Mesenteric fat pad (tissue), 1 donor: Measurements from ENCODE around the gene ENTPD2. TPM values are rescaled to one million over a fixed set of nuclear protein-coding genes. Genes with fewer than 3 reads are reported as not detected.

Experiments
- DNase-seq: peaks from one replicate; pipeline ENCODE4 v3.0.0-alpha.2; 2020; ENCODE audit warnings: low spot score
- long read RNA-seq: library from polyadenylated mRNA; unstranded; transcript quantifications from one replicate; pipeline ENCODE4 v2.0.0, GENCODE V29; 2020
- total RNA-seq: library from RNA; stranded (reverse); fragmentation: NEBNext Ultra II Directional; extraction: Animal tissue kit (Norgen Biotek cat#: 25700); gene quantifications from one replicate; pipeline ENCODE4 v1.2.1, GENCODE V29; 2021
- donor health status: DM: yes; HTN: yes; CAD: no.

ENTPD2 gene
- not detected for total RNA-seq
- long read RNA-seq: 0 reads

GRCh38 chr9:137053944-137054931 is at the start of gene ENTPD2:
TSS of gene ENTPD2 (minus strand) at chr9:137054061. CDS start at chr9:137053997, 64 bp downstream.
- DNase-seq: no peak

DNA sequence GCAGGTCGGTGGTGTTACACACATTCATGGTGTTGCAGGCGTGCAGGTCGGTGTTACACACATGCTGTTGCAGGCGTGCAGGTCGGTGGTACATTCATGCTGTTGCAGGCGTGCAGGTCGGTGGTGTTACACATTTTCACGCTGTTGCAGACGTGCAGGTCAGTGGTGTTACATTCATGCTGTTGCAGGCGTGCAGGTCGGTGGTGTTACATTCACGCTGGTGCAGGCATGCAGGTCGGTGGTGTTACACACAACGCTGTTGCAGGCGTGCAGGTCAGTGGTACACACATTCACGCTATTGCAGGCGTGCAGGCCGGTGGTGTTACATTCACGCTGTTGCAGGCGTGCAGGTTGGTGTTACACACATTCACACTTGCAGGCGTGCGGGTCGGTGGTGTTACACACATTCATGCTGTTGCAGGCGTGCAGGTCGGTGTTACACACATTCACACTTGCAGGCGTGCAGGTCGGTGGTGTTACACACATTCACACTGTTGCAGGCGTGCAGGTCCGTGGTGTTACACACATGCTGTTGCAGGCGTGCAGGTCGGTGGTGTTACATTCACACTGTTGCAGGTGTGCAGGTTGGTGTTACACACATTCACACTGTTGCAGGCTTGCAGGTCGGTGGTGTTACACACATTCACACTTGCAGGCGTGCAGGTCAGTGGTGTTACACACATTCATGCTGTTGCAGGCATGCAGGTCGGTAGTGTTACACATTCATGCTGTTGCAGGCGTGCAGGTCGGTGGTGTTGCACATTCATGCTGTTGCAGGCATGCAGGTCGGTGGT is 49.5 kb upstream of the ENTPD2 start:
- DNase-seq: no peak

- DNase-seq: no peak
Measured at GRCh38 chr9:137099231-137099630, 45.4 kb upstream of the ENTPD2 start.

GRCh38 chr9:137097761-137098462 is 44.1 kb upstream of the ENTPD2 start:
- no peak for DNase-seq

GRCh38 chr9:137096785-137097546 is 43.1 kb upstream of the ENTPD2 start:
- DNase-seq: no peak

DNA sequence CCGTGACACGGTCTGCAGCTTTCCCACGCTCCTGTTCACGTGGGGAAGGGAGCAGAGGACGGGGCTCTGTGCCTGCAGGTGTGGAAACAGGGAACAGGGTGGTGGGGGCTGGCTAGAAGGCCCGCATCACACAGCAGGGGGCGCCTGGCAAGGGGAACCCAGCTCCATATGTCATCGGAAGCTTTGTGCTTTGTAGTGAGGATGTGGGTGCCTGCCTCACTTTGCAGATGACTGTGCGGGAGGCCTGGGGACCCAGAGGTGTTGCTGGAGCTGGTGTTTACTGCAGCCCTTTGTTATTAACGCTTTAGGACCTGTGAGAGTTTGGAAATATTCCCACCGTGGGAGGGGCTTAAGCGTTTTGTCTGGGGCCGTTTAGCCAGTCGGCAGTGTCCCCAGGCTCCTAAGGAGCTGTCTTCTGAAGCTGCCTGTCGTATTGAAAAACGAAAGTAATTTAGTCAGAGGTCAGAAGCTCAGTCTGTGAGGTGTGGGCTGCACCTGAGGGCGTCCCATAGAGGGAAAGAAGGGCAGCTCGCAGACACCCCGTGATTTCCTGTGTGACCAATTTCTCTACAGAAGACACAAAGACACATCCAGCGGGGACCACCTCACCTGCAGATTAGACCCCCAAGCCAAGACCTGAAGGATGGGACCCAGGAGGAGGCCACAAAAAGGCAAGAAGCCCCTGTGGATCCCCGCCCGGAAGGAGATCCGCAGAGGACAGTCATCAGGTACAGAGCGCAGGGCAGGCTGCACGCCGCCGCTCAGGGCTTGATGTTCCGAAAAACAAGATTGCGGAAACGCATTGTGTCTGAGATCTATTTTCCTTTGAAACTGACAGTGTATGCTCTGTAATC is 42.0 kb upstream of the ENTPD2 start:
- DNase-seq: no peak

DNA sequence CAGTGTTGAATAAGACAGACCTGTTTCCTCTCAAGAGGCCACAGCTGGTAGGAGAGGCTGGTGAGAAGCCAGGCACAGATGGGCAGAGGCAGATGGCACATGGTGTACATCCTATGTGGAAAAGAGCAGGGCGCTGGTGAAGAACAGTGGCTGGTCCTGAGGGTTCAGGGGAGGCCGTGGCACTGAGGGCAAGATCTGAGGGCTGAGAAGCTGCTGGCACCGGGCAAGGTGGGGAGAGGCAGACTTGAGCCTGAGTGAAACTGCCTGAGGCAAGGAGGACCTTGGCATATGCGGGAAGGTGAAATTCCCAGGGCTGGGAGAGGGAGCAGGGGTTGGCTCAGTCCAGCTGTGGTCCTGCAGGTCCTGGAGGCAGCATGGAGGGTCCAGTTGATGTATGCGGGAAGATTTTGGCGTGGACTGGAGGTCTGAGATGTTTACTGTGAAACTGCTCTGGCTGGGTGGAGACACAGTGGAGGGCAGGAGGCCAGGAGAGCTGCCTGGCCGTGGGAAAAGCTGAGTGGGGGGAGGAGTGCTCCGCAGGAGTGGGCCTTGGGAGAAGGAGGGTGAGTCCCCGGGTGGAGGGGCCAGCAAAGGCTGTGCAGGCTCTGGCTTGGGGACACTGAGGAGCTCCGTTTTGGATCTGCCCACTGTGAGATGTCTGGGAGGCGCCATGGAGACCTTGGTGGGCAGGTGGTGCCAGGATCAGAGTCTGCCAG is 35.5 kb upstream of the ENTPD2 start:
- DNase-seq: no peak

DNA sequence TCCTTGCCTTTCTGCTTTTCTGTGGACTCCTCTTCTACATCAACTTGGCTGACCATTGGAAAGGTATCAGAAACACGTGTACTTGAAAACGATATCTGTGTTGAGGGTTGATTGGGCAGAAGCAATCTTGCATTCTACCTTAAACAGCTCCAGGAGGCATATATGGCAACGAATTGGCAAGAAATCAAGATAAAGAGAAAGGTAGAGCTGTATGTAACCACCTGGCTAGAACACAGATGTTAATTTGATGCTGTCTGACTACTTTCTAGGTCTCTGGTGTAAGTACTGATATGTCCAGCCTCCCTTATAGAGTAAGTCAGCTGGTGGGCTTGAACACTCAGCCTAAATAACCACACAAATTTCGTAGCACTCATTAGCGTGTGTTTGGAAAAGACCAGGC is 34.3 kb upstream of the ENTPD2 start:
- DNase-seq: no peak

GRCh38 chr9:137087409-137087925 is 33.6 kb upstream of the ENTPD2 start:
- DNase-seq: no peak

GRCh38 chr9:137086531-137087408 is 32.9 kb upstream of the ENTPD2 start, which contains the start of gene MAN1B1:
TSS of gene MAN1B1 (plus strand) at chr9:137086985. CDS start at chr9:137087000, 15 bp downstream.
- peak; percentile 99 for DNase-seq

- no peak for DNase-seq
Measured at GRCh38 chr9:137085920-137086530, 32.2 kb upstream of the ENTPD2 start.

- no peak for DNase-seq
Measured at GRCh38 chr9:137084526-137084925, 30.7 kb upstream of the ENTPD2 start.

GRCh38 chr9:137083394-137084004 is 29.6 kb upstream of the ENTPD2 start:
- DNase-seq: no peak

DNA sequence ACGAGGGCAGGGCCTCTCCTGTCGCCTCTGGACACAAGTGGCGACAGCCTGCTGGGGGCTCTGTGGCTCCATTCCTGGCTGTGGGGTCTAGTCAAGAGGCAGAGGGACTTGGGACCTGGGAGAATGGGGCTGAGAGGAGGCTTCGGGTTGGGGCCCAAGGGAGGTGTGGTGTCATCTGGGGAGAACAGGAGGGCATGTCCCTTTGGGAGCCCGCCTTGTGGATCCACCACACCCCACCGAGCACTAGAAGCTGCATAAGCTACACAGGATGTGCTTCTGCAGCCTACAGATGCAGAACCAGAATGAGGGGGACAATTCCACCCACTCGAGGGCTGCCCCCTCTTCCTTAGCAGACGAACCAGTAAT is 29.0 kb upstream of the ENTPD2 start:
- no peak for DNase-seq

DNA sequence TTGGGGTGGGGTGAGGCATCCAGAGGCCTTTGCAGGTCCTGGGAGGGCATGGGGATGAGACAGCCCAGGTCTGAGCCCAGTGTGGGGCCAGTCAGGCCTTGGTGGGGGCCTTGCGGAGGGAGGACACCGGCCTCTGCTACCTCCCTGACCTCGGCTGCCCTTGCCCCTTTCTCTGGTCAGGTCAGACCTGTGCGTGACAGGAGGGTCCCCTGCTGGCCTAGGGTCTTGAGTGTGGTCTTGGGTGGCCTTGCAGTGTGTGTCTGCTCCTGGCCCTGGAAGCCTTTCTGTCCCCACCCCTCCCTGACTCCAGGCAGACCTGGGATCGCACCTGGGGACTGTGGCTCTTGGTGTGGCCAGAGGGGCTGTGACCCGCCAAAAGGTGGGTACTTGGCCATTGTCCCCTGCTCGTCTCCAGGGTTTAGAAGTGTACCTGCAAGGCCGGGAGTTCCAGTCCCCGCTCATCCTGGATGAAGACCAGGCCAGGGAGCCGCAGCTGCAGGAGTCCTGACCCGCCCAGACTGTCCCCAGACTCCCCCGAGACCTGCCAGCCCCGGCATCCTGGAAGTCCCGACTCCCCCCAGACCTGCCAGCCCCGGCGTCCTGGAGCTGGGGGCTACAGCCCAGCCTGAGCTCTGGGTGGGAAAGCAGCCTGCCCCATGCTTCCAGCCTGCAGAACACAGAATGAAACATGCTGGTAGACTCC is 28.5 kb upstream of the ENTPD2 start:
- DNase-seq: no peak
